SK-N-SH (cell line): ENCODE data around the gene PTCD2. TPM values are rescaled to one million over a fixed set of nuclear protein-coding genes. Genes with fewer than 3 reads are reported as not detected.

Source experiments
- CTCF ChIA-PET: fragments of 300-600, 350-600 bp; formaldehyde crosslinking; extraction: SDS; loops from one replicate; lab custom pipeline; 2021; lab: Yijun Ruan, JAX
- POLR2A ChIA-PET: fragments of 350-600 bp; sonication (Branson Sonifier 250); formaldehyde crosslinking; extraction: SDS; loops from one replicate; lab custom pipeline; 2020; ENCODE audit warnings: antibody characterized with exemption, inconsistent platforms; lab: Yijun Ruan, JAX
- DNase-seq: peaks from one replicate; pipeline ENCODE4 v3.0.0; 2012
- H2AFZ ChIP-seq: fragments of 200-600 bp; sonication (generic); 2 replicates; pipeline ENCODE4 v1.8.1; 2016; ENCODE audit warnings: antibody characterized with exemption, mild to moderate bottlenecking, low read depth
- H3F3A ChIP-seq: fragments of 200-600 bp; sonication (generic); replicated peaks from 2 replicates; pipeline ENCODE3; 2016; ENCODE audit warnings: antibody characterized with exemption, mild to moderate bottlenecking; ENCODE audit not compliant: insufficient read depth
- H3K27ac ChIP-seq, 2 experiments: fragments of 200-500 bp in 1 of 2; fragments of 200-600 bp in 1 of 2; sonication (Bioruptor generic) in 1 of 2; sonication (generic), shearing (Covaris generic) in 1 of 2; 2 replicates each; pipeline versions ENCODE4 v1.5.1 to v1.6.1; 2014 to 2016; ENCODE audit warnings: low read depth in 2 of 2, inconsistent platforms in 1 of 2, low read length in 1 of 2, mild to moderate bottlenecking in 1 of 2, mixed read lengths in 1 of 2
- H3K27me3 ChIP-seq: fragments of 200-600 bp; sonication (generic), shearing (Covaris generic); 2 replicates; pipeline ENCODE4 v1.6.1; 2016; ENCODE audit warnings: mixed run types; ENCODE audit not compliant: insufficient read depth
- H3K36me3 ChIP-seq, 2 experiments: fragments of 200-500 bp in 1 of 2; fragments of 200-600 bp in 1 of 2; sonication (Bioruptor generic) in 1 of 2; sonication (generic) in 1 of 2; replicated peaks in 1 of 2; 2 replicates each; pipeline versions ENCODE3 to v1.5.1; 2014 to 2016; ENCODE audit warnings: low read length in 1 of 2, mild to moderate bottlenecking in 1 of 2; ENCODE audit not compliant: insufficient read depth in 2 of 2, control insufficient read depth in 1 of 2
- H3K4me1 ChIP-seq, 2 experiments: fragments of 200-500 bp in 1 of 2; fragments of 200-600 bp in 1 of 2; sonication (Bioruptor generic) in 1 of 2; sonication (generic), shearing (Covaris generic) in 1 of 2; 2 replicates each; pipeline versions ENCODE4 v1.5.1 to v1.6.1; 2014 to 2016; ENCODE audit warnings: low read depth in 1 of 2, low read length in 1 of 2, mixed run types in 1 of 2; ENCODE audit not compliant: insufficient read depth in 2 of 2, control insufficient read depth in 1 of 2
- H3K4me2 ChIP-seq: fragments of 200-600 bp; sonication (generic), shearing (Covaris generic); 2 replicates; pipeline ENCODE4 v1.6.1; 2017; ENCODE audit warnings: mixed run types
- H3K4me3 ChIP-seq, 2 experiments: fragments of 200-500 bp in 1 of 2; fragments of 200-600 bp in 1 of 2; sonication (Bioruptor generic) in 1 of 2; sonication (generic), shearing (Covaris generic) in 1 of 2; 2 replicates each; pipeline versions ENCODE4 v1.5.1 to v1.8.1; 2014 to 2016; ENCODE audit warnings: low read depth in 2 of 2, inconsistent platforms in 1 of 2, low read length in 1 of 2, mild to moderate bottlenecking in 1 of 2, mixed read lengths in 1 of 2, moderate library complexity in 1 of 2
- H3K79me2 ChIP-seq: fragments of 200-600 bp; sonication (generic); 2 replicates; pipeline ENCODE4 v1.8.1; 2017; ENCODE audit warnings: mild to moderate bottlenecking; ENCODE audit not compliant: insufficient read depth
- H3K9ac ChIP-seq: fragments of 200-600 bp; sonication (generic); 2 replicates; pipeline ENCODE4 v1.6.1; 2017; ENCODE audit warnings: mixed run types
- H3K9me2 ChIP-seq: fragments of 200-600 bp; sonication (generic); 2 replicates; pipeline ENCODE4 v1.6.1; 2017; ENCODE audit warnings: mixed run types
- H3K9me3 ChIP-seq: fragments of 200-600 bp; sonication (generic); 2 replicates; pipeline ENCODE4 v1.6.1; 2017; ENCODE audit warnings: mixed run types, mild to moderate bottlenecking, moderate library complexity
- H4K20me1 ChIP-seq: fragments of 200-600 bp; sonication (generic); 2 replicates; pipeline ENCODE4 v1.6.1; 2017; ENCODE audit warnings: mild to moderate bottlenecking, mixed run types; ENCODE audit not compliant: insufficient read depth
- FOXM1 ChIP-seq: IDR thresholded peaks from 2 replicates; pipeline ENCODE4 v1.4.0; 2012; ENCODE audit warnings: low read depth, mild to moderate bottlenecking
- GATA2 ChIP-seq: sonication (generic); formaldehyde crosslinking; IDR thresholded peaks from 2 replicates; pipeline ENCODE4 v1.5.0; 2020; ENCODE audit warnings: mild to moderate bottlenecking, missing genetic modification reagents
- JUND ChIP-seq: IDR thresholded peaks from 2 replicates; pipeline ENCODE4 v1.4.0; 2012
- NFIC ChIP-seq: IDR thresholded peaks from 2 replicates; pipeline ENCODE4 v1.4.0; 2012; ENCODE audit warnings: borderline replicate concordance
- RAD21 ChIP-seq: IDR thresholded peaks from 2 replicates; pipeline ENCODE4 v1.6.1; 2012; ENCODE audit warnings: mild to moderate bottlenecking, low read length
- REST ChIP-seq: IDR thresholded peaks from 2 replicates; pipeline ENCODE4 v1.6.1; 2012; ENCODE audit warnings: mild to moderate bottlenecking, low read depth, low read length, moderate library complexity
- RFX5 ChIP-seq: IDR thresholded peaks from 2 replicates; pipeline ENCODE4 v1.6.1; 2012; ENCODE audit warnings: mild to moderate bottlenecking, improper control_type of control experiment, low read length
- RXRA ChIP-seq: IDR thresholded peaks from 2 replicates; pipeline ENCODE4 v1.4.0; 2012; ENCODE audit warnings: low read depth, mild to moderate bottlenecking, borderline replicate concordance
- SIN3A ChIP-seq: IDR thresholded peaks from 2 replicates; pipeline ENCODE4 v1.6.1; 2012; ENCODE audit warnings: low read depth, mild to moderate bottlenecking, low read length, moderate library complexity, borderline replicate concordance
- TEAD4 ChIP-seq: IDR thresholded peaks from 2 replicates; pipeline ENCODE4 v1.4.0; 2012; ENCODE audit warnings: mild to moderate bottlenecking, borderline replicate concordance; ENCODE audit not compliant: insufficient read depth
- USF1 ChIP-seq: IDR thresholded peaks from 2 replicates; pipeline ENCODE4 v1.4.0; 2012; ENCODE audit warnings: low read depth, borderline replicate concordance
- USF2 ChIP-seq: fragments of 150-350 bp; IDR thresholded peaks from 2 replicates; pipeline ENCODE4 v1.6.1; 2017; ENCODE audit warnings: antibody characterized with exemption, low read length, low read depth, borderline replicate concordance
- WGBS: methylation state at CpG from one replicate; pipeline ENCODE4 v1.1.6; 2017; ENCODE audit warnings: low lambda C conversion rate; 5-methylcytosine and 5-hydroxymethylcytosine counted together
- polyA plus RNA-seq, 3 experiments: library from polyadenylated mRNA; depleted of rRNA; stranded (reverse); fragments of >200 nt; gene quantifications; 2 replicates each; pipeline ENCODE4 v1.2.3, GENCODE V29; 2012

The PTCD2 gene
- polyA plus RNA-seq, 1 of the 3 experiments (the other 2 are of a cell fraction): 6.7 TPM

GRCh38 chr5:72298711-72299110 is 21.5 kb upstream of the PTCD2 start:
- TF ChIP-seq GATA2 (CRISPR knock-in tag): no peak
- no peak for TF ChIP-seq USF2
- TF ChIP-seq NFIC: no peak
- TF ChIP-seq REST: no peak
- peak; percentile 28; the same call in 1 of the 2 replicates for TF ChIP-seq RAD21
- no peak for TF ChIP-seq RXRA
- peaks cover 0 to 3% of the 10 kb centered on the region in 2 experiments; a peak in 3 of 4 replicates for H3K4me1 ChIP-seq
- H3K4me3 ChIP-seq: no peak overlapping the region
- H3K79me2 ChIP-seq: peaks cover 30% of the 10 kb centered on the region
- no peaks in the 10 kb centered on the region for H3K9me2 ChIP-seq
- H3K9ac ChIP-seq: no peak overlapping the region
- peaks cover 37 to 50% of the 10 kb centered on the region in 2 experiments for H3K36me3 ChIP-seq
- no peaks in the 10 kb centered on the region for H3F3A ChIP-seq
- no peak overlapping the region; a peak in 1 of 4 replicates for H3K27ac ChIP-seq
- POLR2A ChIA-PET: no interaction called here
- WGBS: 93% methylated on average over 5 of the region's 5 CpGs
- no peak overlapping the region for H3K4me2 ChIP-seq
- H3K27me3 ChIP-seq: no peaks in the 10 kb centered on the region
- no peak overlapping the region for H2AFZ ChIP-seq
- DNase-seq: no peak
- H4K20me1 ChIP-seq: no peaks in the 10 kb centered on the region
- no peaks in the 10 kb centered on the region for H3K9me3 ChIP-seq
- CTCF ChIA-PET: interaction anchor here (1.6 kb wide), 1 partner anchor 9 kb away, joined by 8 read pairs; no protein-coding TSS in a partner anchor

- no peak for DNase-seq
- no peak overlapping the region for H3K27ac ChIP-seq
- no peak overlapping the region for H2AFZ ChIP-seq
- no peaks in the 10 kb centered on the region for H3K27me3 ChIP-seq
- H3K36me3 ChIP-seq: peaks cover 29 to 40% of the 10 kb centered on the region in 2 experiments
- WGBS: 91% methylated on average over 1 of the region's 1 CpG
- H3K4me3 ChIP-seq: no peak overlapping the region
- ChIA-PET CTCF (interaction anchor here (1.0 kb wide), 1 partner anchor 11 kb away, joined by 3 read pairs; no protein-coding TSS in a partner anchor), POLR2A (no interaction called here)
- no peaks in the 10 kb centered on the region for H3K9me3 ChIP-seq
- peaks cover 0 to 8% of the 10 kb centered on the region in 2 experiments; a peak in 3 of 4 replicates for H3K4me1 ChIP-seq
- TF ChIP-seq JUND (no peak), RFX5 (no peak), FOXM1 (no peak), TEAD4 (no peak), SIN3A (no peak), USF1 (no peak)
- no peaks in the 10 kb centered on the region for H3F3A ChIP-seq
- peaks cover 50% of the 10 kb centered on the region for H3K79me2 ChIP-seq
- H3K9ac ChIP-seq: no peak overlapping the region
- H3K9me2 ChIP-seq: no peaks in the 10 kb centered on the region
- no peaks in the 10 kb centered on the region for H4K20me1 ChIP-seq
- no peak overlapping the region for H3K4me2 ChIP-seq
Observed at GRCh38 chr5:72300590-72301339, 19.4 kb upstream of the PTCD2 start.
